GM18499 (cell line): ENCODE results near the gene FAM219B.
A peak's percentile ranks its signal among the peaks of the same experiment; 100 is the strongest.

Source experiments
- ATAC-seq: cut with Tn5 transposase; IDR thresholded peaks from one replicate; pipeline ENCODE4 v1.9.1; 2021; ENCODE audit warnings: moderate number of reproducible peaks; ENCODE audit not compliant: insufficient read depth, unreplicated experiment

Gene FAM219B

DNA sequence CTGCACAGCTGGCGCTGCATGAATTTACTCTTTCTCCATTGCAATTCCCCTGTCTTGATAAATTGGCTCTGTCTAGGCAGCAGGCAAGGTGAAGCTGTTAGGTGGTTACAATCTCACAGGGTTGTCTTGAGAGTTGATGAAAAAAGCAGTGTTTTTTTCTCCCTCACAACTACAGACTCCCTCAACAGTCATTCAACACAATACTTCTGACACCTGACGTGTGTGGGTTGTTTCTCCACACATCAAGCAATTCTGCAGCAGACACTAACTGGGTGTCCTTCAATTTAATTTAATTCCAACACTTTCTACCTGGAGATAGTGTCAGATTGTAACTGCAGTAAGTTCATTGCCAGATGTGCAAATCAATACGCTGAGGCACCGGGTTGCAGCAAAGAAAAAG lies 28.4 kb downstream of the FAM219B start:
- no peak for ATAC-seq

DNA sequence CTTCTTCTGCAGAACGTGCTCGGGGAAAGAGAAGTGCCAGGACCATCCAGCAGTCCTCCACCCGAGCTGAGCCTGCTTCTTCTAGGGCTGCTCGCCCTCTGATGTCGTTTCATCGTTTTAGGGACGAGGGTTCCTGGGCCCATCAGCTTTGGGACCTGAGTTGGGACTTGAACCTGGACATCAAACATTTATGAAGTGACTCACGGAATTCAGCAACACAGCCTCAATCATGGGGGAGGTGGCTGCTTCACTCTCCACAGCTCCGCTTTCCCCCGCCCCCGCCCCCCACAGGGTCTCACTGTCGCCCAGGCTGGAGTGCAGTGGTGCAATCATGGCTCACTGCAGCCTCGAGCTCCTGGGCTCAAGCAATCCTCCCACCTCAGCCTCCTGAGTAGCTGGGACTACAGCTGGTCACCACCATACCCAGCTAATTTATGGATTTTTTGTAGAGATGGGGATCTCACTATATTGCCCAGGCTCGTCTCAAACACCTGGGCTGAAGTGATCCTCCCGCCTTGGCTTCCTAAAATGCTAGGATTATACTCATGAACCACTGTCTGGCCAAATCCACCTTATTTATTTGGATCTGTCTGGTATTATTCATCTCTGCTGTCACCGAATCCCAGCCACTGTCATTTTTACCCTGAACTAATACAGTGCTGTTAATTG lies 32.8 kb downstream of the FAM219B start:
- no peak for ATAC-seq

DNA sequence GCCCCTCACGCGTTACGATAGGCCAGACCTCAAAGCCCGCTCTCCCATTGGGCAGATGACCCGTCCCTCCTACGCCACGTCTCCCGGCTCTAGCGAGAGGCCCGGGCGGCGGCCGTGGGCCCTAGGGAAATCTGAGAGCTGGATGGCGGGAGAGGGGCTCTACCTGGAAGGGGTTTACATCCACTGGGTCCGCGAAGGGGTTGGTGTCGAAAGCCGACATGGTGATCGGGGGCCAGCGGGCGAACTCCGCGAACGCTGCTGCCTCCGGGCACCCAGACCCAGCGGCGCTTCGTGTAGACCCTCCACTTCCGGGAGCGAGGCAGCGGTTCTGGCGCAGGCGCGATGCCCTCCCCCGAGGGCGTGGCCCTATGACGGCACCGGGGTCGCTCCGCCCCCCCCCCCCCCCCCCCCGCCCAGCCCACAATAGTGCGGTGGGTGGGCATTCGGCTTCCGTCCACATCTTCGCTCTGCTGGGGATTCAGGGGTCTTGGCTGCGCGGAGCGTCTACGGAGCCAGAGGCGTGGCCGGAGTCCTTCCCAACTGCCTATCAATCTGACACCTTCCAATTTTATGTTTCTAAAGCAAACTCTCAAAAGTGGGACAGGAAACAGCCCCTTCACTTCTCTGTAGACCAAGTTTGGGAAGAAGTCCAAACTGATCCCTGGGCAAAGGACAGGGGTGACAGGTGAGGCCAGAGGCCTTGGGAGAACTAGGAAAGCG lies 33.5 kb downstream of the FAM219B start, which contains the start of gene SCAMP2:
TSS of gene SCAMP2 (minus strand) at position 330 of the 720 bp plus-strand sequence. CDS start at position 220, 110 bp downstream.
- peak; percentile 40 for ATAC-seq

DNA sequence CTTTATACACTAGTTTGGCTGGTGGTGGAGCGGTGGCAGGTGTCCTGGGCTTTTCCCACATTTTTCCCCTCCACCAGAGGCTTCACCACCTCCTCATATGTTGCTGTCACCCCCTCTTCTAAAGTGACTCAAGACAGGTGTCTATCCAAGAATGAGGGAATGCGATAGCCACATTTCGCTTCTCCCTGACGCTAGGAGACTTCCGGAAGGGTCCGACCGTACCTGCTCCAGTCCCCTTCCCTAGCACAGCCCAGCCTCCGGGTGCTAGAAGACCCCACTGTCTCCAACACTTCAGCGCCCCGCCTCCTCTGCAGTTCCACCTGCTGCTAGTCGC lies 34.0 kb downstream of the FAM219B start:
- no peak for ATAC-seq

DNA sequence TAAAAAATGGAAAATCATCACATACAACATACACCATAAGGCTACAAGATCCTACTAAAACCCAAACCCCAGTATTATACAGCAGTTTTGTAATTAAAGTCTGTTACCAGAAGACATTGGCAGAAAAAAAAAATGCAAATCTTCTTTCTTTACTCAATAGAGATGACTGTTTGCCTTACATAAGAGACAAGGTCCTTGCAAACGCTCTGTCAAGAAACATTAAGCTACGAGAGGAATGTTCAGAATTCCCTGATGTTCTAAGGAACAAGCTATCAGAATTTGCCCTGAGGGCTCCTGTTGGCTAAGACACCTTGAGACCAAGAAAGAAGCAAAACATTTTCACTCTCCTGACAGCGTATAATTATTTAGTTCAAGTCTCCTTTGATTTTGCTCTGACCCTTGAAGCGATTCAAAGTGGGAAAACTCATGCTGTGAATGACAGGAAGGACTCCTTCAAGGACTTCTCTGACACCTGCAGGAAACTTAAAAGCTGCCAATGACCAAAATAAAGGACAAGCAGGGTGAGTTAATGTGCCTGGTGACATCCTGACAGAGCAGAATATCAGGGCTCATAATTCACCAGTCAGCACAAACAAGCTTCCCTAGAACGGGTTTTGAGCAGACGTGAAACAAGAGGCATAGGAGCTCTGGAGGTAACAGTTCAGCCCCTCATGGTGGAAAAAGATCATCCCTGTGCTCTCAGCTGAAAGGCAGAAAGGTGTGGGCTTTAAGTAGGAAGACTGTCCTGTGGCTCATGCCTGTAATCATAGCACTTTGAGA lies 36.0 kb downstream of the FAM219B start:
- no peak for ATAC-seq

DNA sequence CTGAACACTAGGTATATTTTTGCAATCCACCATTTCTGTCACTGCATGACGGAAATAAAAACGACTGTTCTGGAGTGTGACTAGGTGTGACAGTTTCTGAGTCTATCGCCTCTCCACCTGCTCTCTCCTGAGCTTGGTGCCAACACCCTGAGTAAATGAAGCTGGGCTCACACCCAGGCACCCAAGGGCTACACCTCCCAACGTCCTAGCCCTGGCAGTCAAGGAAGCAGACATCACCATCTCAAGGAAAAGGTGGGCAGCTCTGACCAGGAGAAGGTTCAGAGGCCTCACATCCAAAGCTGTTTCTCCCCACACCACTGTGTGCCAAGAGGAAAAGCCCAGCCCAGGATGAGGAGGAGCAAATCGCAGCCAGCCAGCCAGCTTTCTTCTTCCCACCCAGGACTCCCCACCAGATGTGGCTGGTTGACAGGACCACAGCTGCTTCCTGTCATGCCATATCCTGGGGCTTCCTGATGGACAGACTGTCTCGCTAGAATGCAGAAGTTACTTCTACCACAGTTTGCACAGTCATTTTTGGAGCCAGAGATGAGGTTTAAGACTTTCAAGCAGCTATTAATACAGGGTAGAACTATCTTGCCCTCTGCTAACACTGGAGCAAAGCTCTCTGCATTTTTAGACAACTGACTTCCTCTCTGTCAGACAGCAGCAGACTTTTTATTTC lies 36.8 kb downstream of the FAM219B start:
- no peak for ATAC-seq

DNA sequence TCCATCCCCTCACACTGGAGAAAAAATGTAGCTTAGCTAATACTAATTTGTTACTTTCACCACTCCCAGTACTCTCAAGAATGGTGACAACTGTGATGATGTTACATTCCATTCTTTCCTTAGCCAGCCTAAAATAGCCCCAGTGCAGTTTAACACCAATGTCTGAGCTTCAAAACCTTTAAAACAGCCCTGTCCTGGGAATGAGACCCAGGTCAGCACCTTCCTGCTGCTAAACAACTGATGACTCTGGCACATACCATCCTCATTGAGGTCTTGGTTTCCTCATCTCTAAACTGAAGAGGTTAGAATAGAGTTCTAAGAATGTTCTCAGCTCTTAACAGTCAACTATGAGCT lies 37.3 kb downstream of the FAM219B start:
- ATAC-seq: no peak

DNA sequence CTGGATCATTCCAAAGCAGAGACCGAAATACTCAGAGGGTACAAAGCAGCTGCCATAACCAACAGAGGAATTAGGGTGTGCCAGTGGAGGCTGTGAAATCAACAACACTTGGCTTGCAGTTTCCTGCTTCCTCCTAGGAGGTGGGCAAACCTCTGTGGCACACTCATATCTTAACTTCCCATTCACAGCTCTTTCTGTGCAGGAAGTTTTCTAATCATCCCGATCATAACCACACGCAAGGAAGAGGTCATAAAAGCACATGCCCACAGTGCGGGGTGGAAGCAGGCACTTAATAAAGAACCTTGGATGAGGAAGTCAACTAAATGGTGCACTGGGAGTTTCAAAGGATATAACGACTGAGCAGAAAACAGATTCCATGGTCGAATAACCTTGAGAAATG lies 38.6 kb downstream of the FAM219B start:
- ATAC-seq: no peak

DNA sequence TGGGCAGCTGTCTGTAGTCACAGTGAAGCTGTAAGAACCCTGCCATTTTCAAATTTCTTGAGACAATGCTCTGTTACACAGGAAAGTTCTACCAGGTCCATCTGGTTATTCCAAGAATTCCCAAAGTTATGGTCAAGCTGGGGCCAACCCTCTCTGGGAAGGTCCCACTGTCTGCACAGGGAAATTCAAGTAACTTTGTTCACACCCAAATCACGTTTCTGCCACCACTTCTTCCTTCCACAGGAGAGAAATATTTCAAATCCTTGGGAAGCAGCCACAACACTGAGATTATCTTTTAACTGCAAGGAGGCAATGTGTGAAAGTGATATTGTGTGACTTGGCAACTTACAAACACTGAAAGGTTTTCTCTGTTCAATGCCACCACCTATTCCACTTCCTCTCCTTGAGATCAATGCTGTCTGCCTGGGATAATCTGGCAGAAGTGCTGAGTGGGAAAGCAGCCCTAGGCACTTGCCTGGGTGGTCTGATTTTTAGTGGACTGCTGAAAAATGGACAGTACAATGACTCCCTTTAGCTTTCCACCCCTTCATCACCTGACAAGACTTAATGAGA lies 39.1 kb downstream of the FAM219B start:
- no peak for ATAC-seq

DNA sequence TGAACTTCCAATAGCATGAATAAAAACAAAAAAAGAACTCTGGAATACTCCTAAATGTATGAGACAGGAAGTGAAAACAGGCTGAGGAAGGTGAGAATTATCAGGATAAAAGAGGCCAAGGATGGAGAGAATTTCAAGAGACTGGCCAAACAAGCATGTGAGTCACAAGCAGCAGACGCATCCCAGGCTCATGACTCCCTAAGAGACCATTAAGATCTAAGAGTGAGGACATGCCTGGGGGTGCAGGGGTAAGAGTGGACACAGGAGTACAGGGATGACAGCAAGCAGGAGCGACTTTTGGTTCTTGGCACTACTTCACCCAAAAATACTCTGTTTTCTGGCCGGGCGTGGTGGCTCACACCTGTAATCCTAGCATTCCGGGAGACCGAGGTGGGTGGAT lies 40.6 kb downstream of the FAM219B start:
- no peak for ATAC-seq

DNA sequence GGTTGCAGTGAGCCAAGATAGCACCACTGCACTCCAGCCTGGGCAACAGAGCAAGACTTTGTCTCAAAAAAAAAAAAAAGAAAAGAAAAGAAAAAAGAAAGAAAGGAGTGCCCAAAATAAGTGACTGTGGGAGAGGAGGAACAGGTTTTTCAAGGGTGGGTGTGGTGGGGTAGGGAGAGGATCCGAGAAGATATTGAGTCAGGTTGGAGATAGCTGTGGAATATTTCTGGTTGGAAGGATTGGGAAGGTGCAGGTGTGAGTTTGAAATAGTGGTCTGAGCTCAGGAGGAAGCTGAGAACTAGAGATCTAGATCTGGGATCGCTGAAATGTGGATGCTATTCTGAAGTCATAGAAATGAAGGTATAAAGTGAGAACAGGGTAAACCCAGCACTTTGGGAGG lies 41.3 kb downstream of the FAM219B start:
- ATAC-seq: no peak

DNA sequence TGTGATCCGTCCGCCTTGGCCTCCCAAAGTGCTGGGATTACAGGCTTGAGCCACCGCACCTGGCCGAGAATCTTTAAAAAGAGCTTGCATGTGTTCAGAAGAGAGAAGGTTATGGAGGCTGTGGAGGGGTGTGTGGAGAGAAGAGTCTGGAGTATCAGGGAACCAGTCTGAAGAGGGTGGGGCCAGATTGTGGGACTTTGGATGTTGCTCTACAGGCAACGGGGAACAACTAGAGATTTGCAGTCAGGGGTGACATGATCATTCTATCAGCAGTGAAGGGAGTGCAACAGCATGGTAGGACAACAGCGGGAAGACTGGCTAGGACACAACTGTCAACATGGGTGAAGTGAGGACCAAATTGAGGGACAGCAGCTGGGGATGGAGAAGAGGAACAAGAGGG lies 42.4 kb downstream of the FAM219B start:
- ATAC-seq: no peak

DNA sequence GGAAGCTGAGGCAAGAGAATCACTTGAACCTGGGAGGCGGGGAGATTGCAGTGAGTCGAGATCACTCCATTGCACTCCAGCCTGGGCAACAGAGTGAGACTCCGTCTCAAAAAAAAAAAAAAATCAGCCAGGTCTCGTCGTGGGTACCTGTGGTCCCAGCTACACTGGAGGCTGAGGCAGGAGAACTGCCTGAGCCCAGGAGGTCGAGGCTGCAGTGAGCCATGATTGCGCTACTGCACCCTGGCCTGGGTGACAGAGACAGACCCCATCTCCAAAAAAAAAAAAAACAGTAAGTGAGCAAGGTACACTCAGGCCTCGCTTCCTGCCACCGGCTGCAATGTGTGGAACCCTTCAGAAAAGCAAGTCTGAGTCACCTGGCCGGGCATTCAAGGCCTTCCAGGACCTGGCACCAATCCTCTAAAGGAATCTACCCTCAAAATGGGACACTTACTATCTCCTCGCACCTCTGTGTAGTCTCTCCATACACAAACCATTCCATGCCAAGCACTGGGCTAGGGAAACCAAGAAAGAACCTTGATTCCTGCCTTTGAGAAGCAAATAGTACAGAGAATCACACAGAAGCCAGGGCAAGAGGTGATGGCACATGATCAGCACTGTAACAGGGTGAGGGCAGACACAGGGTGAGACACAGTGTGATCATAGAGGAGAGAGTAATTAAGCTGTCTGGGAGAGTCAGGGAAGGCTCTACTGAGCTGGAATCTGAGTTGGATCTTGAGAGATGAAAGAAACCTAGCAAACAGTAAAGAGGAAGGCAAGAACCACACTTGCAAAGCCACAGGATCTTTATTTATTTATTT lies 43.2 kb downstream of the FAM219B start:
- no peak for ATAC-seq

DNA sequence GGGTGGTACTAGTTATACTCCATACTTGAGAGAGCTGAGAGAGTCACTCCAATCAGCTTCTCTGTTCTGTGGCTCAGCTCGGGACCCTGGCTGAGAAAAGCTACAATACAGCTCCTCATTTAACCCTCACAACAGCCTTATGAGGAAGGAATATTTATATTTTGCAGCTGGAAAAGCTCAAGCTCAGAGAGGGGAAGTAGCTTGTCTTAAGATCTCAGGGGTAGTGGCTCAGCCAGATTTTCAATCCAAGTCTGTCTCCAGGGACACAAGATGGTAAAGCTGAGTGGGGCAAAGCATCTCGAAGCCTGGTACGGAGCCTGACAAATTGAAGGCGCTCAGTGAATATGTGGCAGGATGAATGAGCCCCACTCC lies 48.3 kb downstream of the FAM219B start:
- no peak for ATAC-seq

DNA sequence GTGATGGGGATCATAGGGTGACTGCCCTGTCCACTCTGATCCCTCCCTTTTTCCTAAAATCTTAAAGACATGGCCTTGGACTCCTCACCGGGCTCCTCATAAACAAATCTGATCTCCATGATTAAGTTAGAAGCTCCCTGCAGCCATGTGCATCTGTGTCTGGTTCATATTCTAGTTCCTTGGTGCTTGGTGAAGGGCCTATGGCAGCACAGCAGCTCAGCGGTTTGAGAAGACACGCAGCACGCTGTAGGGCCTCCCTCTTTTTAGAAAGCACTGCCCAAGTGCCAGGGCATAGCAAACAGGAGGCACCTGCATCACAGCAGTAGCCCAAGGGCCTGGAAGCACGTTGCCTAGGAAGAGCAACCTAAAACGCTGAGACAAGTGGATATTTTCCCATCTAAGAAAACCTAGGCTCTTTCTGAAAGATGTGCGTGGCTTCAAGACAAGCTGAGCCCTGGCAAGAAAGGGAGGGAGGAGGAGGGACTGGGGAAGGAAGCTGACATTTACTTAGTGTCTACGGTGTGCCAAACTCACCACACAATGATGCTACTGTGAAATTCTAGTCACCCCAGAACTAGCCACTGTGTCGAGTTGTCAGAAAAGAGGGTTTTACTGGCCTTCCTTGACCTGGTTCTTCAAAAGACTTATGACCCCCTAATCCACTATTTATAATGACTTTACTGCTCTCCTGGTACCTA lies 48.8 kb downstream of the FAM219B start:
- ATAC-seq: no peak

DNA sequence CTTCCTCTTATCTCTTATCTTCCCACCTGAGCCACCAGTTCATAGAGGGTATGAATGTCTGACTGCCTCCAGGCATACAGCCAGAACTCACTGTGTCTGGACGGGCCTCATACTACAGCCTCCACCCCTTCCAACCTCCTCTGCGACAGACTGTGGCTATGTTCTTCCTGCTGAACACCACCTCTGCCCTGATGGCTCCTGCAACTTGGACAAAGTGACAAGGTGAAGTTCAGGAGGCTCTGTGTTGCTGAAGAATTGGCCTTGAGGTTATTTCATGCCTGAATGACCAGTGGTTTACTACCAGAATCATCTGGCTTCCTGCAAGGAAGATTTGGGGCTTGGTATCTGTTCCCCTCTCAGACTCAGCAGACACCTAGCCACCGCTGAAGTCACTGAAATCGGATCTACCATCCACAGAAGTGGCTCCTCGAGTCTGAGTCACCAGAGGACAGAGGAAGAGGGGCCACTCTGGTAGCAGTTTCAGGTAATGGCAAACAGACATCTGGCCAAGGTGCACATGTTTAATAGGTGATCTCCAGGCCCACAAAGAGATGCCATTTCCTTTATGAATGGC lies 49.5 kb downstream of the FAM219B start:
- ATAC-seq: no peak

DNA sequence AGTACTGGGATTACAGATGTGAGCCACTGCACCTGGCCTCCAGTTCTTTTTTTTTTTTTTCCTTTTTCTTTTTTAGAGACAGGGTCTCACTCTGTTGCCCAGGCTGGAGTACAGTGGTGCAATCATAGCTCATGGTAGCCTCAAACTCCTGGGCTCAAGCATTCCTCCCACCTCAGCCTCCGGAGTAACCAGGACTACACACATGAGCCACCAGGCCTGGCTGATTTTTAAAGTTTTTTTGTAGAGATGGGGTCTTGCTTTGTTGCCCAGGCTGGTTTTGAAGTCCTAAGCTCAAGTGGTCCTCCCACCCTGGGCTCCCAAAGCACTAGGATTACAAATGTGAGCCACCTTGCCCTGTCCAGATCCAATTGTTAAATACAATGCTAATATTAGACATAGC lies 50.1 kb downstream of the FAM219B start:
- no peak for ATAC-seq

DNA sequence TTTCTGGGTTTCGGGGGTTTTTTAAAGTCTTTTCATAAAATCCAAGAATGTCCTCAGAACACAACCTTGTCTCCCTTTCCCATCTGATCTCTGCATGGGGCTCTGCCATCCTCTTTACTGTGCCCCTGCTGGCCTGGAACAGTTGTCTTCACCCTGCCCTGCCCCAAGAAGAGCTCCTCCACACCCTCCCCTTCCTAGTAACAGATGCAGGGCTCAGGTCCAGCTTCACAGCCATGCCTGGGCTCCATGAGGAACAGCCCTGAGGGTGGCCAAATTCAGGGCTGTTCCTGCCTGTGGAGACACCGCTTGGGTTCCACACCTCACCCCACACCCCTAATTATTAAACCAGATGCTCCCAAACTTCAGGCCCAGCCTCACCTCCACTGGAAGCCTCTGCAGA lies 50.8 kb downstream of the FAM219B start:
- no peak for ATAC-seq

DNA sequence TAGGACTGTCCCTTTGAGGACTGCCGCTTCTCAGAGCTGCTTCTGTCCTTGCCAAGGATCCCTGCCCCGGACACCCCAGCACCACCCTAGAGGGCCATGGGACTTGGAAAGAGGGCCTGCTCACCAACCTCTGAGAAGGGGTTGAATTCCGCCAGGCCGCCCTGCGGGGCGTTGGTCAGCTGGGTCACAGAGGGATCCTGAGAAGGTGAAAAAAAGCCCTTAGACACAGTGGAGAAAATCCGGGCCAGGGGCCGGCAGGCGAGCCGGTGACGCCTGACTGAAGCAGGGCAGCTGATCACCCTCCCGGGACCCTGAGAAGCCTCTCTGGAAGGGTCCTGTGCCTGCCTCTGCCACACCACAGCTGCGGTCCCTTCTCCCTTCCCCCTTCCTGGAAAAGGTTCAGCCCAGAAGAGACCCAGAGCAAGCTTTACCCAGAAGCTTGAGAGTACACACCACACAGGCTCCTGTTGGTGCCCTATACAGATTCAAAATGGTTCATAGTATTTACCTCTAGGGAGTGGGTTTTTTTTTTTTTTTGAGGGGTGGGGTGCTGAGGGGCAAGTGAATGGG lies 52.1 kb downstream of the FAM219B start:
- ATAC-seq: no peak
